ENCODE measurements around the gene HIVEP3.

HIVEP3 gene

DNA sequence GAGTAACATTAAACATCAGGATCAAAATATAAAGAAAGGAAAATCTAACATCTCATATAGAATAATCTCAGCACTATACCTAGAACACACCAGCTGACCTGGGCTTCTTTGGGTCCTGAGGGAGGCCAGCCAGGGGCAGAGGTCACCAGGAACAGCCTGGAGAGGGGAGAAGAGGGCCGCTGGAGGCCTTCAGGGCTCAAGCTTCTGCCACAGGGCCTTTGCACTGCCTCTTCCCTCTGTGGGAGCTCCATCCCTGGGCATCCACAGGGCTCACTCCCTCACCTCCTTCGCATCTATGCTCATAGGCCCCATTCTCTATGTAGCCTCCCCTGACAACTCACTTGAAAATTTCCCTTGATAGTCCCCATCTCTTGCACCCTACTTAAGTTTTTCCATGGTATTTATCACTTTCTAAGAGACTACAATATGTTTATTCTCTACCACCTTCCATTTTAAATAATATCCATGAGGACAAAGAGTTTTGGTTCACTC is 73.9 kb downstream of the HIVEP3 start:
- peaks cover 30% of the 10 kb centered on the region for H3K4me1 Mint-ChIP-seq
- TF ChIP-seq, protein P1, sequence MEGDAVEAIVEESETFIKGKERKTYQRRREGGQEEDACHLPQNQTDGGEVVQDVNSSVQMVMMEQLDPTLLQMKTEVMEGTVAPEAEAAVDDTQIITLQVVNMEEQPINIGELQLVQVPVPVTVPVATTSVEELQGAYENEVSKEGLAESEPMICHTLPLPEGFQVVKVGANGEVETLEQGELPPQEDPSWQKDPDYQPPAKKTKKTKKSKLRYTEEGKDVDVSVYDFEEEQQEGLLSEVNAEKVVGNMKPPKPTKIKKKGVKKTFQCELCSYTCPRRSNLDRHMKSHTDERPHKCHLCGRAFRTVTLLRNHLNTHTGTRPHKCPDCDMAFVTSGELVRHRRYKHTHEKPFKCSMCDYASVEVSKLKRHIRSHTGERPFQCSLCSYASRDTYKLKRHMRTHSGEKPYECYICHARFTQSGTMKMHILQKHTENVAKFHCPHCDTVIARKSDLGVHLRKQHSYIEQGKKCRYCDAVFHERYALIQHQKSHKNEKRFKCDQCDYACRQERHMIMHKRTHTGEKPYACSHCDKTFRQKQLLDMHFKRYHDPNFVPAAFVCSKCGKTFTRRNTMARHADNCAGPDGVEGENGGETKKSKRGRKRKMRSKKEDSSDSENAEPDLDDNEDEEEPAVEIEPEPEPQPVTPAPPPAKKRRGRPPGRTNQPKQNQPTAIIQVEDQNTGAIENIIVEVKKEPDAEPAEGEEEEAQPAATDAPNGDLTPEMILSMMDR (IDR thresholded peaks at IDR 0.05; ENCODE audit: unreplicated experiment in 3 of 3), result no peak
- H3K9me3 Mint-ChIP-seq, result no peaks in the 10 kb centered on the region
- H3K27ac Mint-ChIP-seq, result no peak overlapping the region
- no peak overlapping the region for H3K4me3 Mint-ChIP-seq
- no peaks in the 10 kb centered on the region for H3K36me3 Mint-ChIP-seq (ENCODE audit: low read depth)
- H3K27me3 Mint-ChIP-seq (ENCODE audit: low read depth), result peaks cover 11% of the 10 kb centered on the region

- peaks cover 30% of the 10 kb centered on the region for H3K4me1 Mint-ChIP-seq
- H3K9me3 Mint-ChIP-seq, result no peaks in the 10 kb centered on the region
- H3K27me3 Mint-ChIP-seq (ENCODE audit: low read depth), result peaks cover 11% of the 10 kb centered on the region
- H3K27ac Mint-ChIP-seq, result peak overlapping the region in 1 of 3 experiments; percentile 15
- no peak overlapping the region for H3K4me3 Mint-ChIP-seq
- TF ChIP-seq, protein P1 (IDR thresholded peaks at IDR 0.05; ENCODE audit: unreplicated experiment in 3 of 3), result no peak
- H3K36me3 Mint-ChIP-seq (ENCODE audit: low read depth), result no peaks in the 10 kb centered on the region
These were observed 74.5 kb downstream of the HIVEP3 start for GRCh38 chr1:41844255-41844654.

DNA sequence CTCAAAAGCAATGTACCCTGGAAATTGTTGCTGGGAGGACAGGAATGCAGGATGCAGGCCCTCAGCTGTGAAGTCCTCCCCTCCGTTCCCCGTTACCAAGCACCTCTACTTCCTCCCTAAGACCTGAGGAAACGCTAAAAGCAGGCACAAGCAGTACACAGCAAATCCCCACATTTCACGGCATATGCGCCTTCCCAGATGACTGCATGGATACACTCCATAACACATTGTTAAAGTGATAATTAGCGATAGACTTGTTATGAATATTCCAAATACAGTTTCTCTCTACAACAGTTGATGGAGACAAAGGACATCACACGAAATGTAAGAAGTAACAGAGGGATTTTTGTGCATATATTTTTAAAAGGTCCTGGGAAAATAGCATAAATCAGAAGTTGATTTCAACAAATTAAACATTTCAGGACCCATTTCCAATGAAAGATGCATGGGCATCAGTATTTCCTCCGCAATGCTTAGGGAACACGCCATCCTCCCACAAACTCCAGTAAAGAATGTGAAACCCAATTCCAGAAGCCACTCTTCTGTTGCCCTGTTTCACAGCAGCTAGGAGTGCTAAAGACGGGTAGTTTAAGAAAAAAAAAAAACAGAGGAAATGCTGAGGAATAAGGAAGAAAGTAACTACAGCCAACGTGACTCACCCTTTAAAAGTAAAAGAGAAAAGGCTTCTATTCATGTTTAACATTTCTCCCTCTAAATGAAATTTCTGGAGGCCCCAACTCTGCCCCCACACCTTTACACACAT is 75.5 kb downstream of the HIVEP3 start:
- Mint-ChIP-seq H3K4me3 (no peak overlapping the region), H3K27me3 (ENCODE audit: low read depth) (peaks cover 7% of the 10 kb centered on the region), H3K9me3 (no peaks in the 10 kb centered on the region), H3K4me1 (peaks cover 30% of the 10 kb centered on the region), H3K27ac (peak overlapping the region in 1 of 3 experiments; percentile 15), H3K36me3 (ENCODE audit: low read depth) (no peaks in the 10 kb centered on the region)
- TF ChIP-seq, protein P1 (IDR thresholded peaks at IDR 0.05; ENCODE audit: unreplicated experiment in 3 of 3), result no peak

GRCh38 chr1:41842326-41842725 is 76.4 kb downstream of the HIVEP3 start:
- H3K4me3 Mint-ChIP-seq, result no peak overlapping the region
- H3K9me3 Mint-ChIP-seq, result no peaks in the 10 kb centered on the region
- no peaks in the 10 kb centered on the region for H3K36me3 Mint-ChIP-seq (ENCODE audit: low read depth)
- peak overlapping the region in 1 of 3 experiments; percentile 1 for H3K27ac Mint-ChIP-seq
- TF ChIP-seq, protein P1 (IDR thresholded peaks at IDR 0.05; ENCODE audit: unreplicated experiment in 3 of 3), result peak in 1 of 3 experiments; percentile 9
- peaks cover 11% of the 10 kb centered on the region for H3K27me3 Mint-ChIP-seq (ENCODE audit: low read depth)
- peaks cover 30% of the 10 kb centered on the region for H3K4me1 Mint-ChIP-seq

GRCh38 chr1:41840592-41841246 is 78.0 kb downstream of the HIVEP3 start:
- no peaks in the 10 kb centered on the region for H3K9me3 Mint-ChIP-seq
- no peaks in the 10 kb centered on the region for H3K36me3 Mint-ChIP-seq (ENCODE audit: low read depth)
- no peak overlapping the region for H3K27ac Mint-ChIP-seq
- peaks cover 30% of the 10 kb centered on the region for H3K4me1 Mint-ChIP-seq
- peaks cover 14% of the 10 kb centered on the region for H3K27me3 Mint-ChIP-seq (ENCODE audit: low read depth)
- TF ChIP-seq, protein P1 (IDR thresholded peaks at IDR 0.05; ENCODE audit: unreplicated experiment in 3 of 3), result no peak
- H3K4me3 Mint-ChIP-seq, result no peak overlapping the region

Measured in nephron (organoid).